ENCODE results near the gene PRSS27. TPM values are rescaled to one million over a fixed set of nuclear protein-coding genes. Genes with fewer than 3 reads are reported as not detected.
"Not testable (repeated sequence)": the region's sequence is repeated elsewhere in the genome, so short reads cannot be mapped to it uniquely, and the experiment has no call there.

PRSS27 gene
- total RNA-seq, 4 donors from 2014 or later = 1.3 to 5.0 (median 2.0) TPM

DNA sequence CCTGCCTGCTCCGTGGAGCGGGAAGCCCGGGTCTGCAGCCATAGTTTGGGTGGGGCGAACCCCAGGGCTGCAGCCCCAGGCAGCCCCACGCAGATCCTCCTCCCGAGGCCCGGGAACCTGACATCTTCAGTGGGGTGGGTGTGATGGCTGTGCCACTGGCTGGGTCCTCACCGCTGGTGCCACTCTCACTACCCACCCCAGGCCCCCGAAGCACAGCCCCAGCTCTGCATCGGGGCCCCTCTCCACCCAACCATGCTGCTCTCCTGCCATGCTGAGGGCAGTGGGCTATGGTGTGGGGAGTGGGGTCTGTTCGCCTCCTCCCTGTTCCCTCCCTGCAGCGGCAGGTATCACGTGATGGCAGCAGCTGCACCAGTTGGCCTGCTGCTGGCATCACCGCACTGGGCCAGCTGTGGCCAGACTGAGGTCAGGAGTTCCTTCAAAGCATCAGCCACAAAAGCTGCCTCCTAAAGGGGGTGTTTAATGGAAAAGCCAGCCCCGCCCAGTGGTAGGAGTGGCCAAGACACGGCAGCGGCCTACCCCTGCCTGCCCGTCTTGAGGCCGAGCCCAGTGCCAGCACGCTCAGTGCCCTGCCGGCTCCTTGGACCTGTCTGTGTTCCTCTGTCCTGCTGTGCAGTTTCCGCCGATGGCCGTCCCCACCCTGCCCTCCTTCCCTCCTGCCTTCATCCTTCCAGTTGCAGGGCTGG is 26.9 kb downstream of the PRSS27 start:
- H3K4me3 ChIP-seq (ENCODE audit: low read depth, poor library complexity, severe bottlenecking) = no peak overlapping the region
- intact Hi-C loops (cut with DNase I; ENCODE audit: low total_unique reads) = no loop called here
- 76 to 79% methylated on average over 16 to 24 of the region's 24 CpGs for WGBS, 2 donors
- no peak for TF ChIP-seq POLR2A (IDR thresholded peaks at IDR 0.05)
- TF ChIP-seq, protein P1, sequence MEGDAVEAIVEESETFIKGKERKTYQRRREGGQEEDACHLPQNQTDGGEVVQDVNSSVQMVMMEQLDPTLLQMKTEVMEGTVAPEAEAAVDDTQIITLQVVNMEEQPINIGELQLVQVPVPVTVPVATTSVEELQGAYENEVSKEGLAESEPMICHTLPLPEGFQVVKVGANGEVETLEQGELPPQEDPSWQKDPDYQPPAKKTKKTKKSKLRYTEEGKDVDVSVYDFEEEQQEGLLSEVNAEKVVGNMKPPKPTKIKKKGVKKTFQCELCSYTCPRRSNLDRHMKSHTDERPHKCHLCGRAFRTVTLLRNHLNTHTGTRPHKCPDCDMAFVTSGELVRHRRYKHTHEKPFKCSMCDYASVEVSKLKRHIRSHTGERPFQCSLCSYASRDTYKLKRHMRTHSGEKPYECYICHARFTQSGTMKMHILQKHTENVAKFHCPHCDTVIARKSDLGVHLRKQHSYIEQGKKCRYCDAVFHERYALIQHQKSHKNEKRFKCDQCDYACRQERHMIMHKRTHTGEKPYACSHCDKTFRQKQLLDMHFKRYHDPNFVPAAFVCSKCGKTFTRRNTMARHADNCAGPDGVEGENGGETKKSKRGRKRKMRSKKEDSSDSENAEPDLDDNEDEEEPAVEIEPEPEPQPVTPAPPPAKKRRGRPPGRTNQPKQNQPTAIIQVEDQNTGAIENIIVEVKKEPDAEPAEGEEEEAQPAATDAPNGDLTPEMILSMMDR (IDR thresholded peaks at IDR 0.05) = no peak
- no peak for DNase-seq (ENCODE audit: low spot score in 2 of 2)

DNA sequence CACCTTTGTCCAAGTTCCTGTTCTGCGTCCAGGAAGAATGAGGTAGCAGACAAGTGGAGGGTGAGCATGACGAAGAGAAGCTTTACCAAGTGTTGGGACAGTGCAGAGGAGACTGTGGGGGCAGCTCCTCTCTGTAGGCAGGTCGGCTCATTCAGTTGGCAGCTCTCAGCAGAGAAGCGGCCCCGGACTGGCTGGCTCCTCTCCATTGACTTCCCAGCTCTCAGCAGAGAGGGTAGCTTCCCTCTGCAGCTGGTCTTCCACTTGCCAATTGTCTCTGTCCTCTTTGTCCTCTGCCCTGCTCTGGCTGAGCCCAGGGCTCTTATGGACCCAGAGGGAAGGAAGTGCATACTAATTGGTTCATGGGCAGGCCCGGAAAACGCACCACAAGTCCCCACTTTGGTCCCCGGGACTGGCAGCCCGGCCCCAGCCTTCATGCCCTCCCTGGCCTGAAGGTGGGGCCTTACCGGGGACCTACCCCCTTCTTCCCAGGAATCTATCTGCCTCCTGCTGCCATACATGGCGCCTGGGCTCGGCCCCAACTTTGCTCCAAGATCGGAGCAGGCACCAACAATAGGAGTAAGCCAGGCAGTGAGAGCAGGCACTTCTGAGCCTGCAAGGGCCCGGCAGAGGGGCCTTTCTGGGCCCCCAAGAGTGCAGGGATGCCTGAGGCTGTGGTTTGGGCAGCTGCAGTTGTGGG is 27.6 kb downstream of the PRSS27 start:
- TF ChIP-seq POLR2A (IDR thresholded peaks at IDR 0.05) = no peak
- TF ChIP-seq, protein P1 (IDR thresholded peaks at IDR 0.05) = no peak
- no peak overlapping the region for H3K4me3 ChIP-seq (ENCODE audit: low read depth, poor library complexity, severe bottlenecking)
- WGBS, 2 donors = 72 to 75% methylated on average over 14 of the region's 14 CpGs
- DNase-seq (ENCODE audit: low spot score in 2 of 2) = no peak
- intact Hi-C loops (cut with DNase I; ENCODE audit: low total_unique reads) = no loop called here

DNA sequence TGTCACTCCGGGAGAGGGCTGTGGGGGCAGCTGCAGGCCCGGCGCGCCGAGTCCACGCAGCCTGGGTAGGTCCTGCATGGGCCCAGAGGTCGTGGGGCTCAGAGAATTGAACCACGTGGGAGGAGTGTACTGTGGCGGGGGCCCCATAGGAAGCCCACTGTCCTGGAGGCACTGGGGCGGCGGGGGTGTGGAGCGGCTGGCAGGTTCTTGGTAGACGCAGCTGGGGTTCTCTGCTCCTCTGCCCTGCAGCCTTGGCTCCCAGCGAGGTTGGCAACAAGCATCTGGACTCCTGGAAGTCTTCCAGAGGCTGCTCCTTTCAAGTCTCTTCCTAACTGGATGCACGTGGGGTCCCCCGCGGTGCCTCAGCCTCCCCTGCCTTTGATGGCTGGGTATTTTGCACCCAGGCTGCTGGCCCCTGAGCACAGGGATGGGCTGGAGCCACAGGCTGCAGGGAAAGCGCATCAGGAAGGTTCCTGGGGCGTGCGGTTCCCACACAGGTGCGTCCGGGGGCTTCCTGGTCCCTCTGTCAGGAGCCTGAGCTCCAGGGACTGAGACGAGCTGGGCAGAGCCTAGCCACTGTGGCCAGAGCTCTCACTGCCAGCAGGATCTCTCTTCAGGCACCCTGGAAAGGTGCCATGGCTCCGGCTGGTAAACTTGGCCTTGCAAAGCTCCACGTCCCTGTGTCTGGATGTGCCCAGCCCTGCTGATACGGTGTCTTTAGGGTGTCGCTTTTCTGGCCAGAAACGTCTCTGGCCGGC is 28.4 kb downstream of the PRSS27 start:
- 75 to 86% methylated on average over 22 to 29 of the region's 29 CpGs for WGBS, 2 donors
- DNase-seq (ENCODE audit: low spot score in 2 of 2) = no peak
- no peak overlapping the region for H3K4me3 ChIP-seq (ENCODE audit: low read depth, poor library complexity, severe bottlenecking)
- intact Hi-C loops (cut with DNase I; ENCODE audit: low total_unique reads) = no loop called here
- TF ChIP-seq, protein P1 (IDR thresholded peaks at IDR 0.05) = no peak
- TF ChIP-seq POLR2A (IDR thresholded peaks at IDR 0.05) = no peak

DNA sequence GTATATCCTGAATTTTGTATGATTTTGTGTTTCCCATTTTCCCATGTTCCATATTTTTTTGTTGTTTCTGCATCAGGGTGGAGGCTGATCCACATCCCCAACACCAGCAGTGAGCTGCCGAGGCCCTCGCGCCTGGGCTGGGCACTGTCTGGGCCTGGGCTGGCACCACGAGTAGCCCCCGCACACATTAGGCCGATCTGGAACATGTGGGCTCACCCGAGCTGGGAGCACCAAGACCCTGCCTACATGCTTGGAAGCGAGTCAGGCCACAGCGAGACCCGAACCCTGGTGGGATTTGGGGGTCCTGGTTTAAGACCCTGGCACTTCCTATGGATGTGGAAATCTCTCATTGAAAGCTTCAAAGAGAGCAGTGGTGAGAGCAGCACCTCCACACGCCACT is 29.2 kb downstream of the PRSS27 start:
- intact Hi-C loops (cut with DNase I; ENCODE audit: low total_unique reads) = no loop called here
- TF ChIP-seq POLR2A (IDR thresholded peaks at IDR 0.05) = no peak
- TF ChIP-seq, protein P1 (IDR thresholded peaks at IDR 0.05) = no peak
- DNase-seq (ENCODE audit: low spot score in 2 of 2) = no peak
- no peak overlapping the region for H3K4me3 ChIP-seq (ENCODE audit: low read depth, poor library complexity, severe bottlenecking)
- 94 to 97% methylated on average over 10 to 11 of the region's 11 CpGs for WGBS, 2 donors

DNA sequence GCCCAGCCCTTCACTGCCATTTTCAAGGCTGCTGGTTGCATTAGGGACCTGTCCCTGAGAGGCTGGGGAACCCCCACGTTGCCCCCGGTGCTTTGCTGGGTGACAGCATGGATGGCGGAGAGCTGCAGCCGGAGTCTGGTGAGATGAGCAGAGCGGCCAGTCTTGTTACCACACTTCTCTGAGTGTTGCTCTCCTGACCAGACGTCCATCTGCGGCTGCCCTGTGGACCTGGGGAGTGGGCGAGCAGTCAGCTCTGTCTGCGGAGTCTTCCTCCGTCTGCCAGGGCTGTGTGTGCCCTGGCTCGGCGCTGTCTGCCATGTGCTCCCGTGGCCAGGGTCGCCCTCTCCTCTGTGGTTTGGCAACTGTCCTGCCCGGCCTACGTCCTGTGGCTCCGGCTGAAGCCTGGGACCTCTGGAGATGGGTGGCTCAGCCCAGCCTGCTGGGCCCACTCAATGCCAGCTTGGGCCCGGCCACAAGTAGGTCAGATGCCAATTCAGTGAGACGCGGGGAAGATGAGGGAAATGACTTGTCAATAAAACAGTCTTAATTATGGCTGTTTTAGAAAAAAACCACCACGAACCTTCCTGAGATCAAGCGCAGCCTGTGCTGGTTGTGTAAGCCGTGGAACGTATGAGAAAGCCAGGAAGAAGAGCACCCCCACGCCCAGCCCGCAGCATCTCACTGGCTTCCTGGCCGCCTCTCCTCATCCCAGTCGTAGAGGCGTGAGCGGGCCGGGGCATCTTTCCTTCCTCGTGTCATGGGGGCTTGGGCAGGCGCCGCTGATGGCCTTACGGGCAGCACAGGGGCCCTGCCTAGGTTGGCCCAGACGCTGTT is 29.8 kb downstream of the PRSS27 start:
- intact Hi-C loops (cut with DNase I; ENCODE audit: low total_unique reads) = no loop called here
- H3K4me3 ChIP-seq (ENCODE audit: low read depth, poor library complexity, severe bottlenecking) = no peak overlapping the region
- DNase-seq (ENCODE audit: low spot score in 2 of 2) = no peak
- 83 to 87% methylated on average over 32 to 34 of the region's 36 CpGs for WGBS, 2 donors
- no peak for TF ChIP-seq POLR2A (IDR thresholded peaks at IDR 0.05)
- TF ChIP-seq, protein P1 (IDR thresholded peaks at IDR 0.05) = no peak

DNA sequence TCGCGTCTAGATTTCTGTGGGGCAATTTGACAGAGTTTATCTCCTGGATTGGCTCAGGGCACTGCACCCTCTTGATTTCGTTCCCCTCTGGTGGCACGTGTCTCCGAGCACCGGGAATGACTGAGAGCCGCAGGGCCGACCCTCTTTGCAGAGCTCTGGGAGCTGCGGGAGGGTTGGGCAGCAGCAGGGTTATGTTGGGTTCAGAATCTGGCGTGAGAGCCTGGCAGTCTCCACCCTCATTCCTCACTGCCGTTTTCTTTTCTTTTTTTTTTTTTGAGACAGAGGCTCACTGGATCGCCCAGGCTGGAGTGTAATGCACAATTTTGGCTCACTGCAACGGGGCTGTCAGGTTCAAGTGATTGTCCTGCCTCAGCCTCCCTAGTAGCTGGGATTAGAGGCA is 30.6 kb downstream of the PRSS27 start:
- H3K4me3 ChIP-seq (ENCODE audit: low read depth, poor library complexity, severe bottlenecking); DNase-seq (ENCODE audit: low spot score in 2 of 2); intact Hi-C loops (cut with DNase I; ENCODE audit: low total_unique reads): not testable (repeated sequence)
- 49 to 53% methylated on average over 6 of the region's 13 CpGs for WGBS, 2 donors

All from lower leg skin (tissue), 4 donors.